ENCODE data around the gene TESK2. TPM values are rescaled to one million over a fixed set of nuclear protein-coding genes. Genes with fewer than 3 reads are reported as not detected.
"Not testable (repeated sequence)": the region's sequence is repeated elsewhere in the genome, so short reads cannot be mapped to it uniquely, and the experiment has no call there.

Gene TESK2
- total and polyA plus RNA-seq, 8 donors: 1.5 to 3.6 (median 2.6) TPM

- H3K36me3 ChIP-seq: no peaks in the 10 kb centered on the region
- H3K27me3 ChIP-seq: no peaks in the 10 kb centered on the region
- H3K4me3 ChIP-seq: no peak overlapping the region
- TF ChIP-seq CTCF (IDR thresholded peaks at IDR 0.05): no peak
- no peaks in the 10 kb centered on the region for H3K9me3 ChIP-seq
- DNase-seq (no peak), ATAC-seq (no peak), FAIRE-seq (no peak)
- no peaks in the 10 kb centered on the region for H3K4me1 ChIP-seq
- intact Hi-C loops (cut with DNase I): loop anchor here in 1 of 3 donors (10.0 kb wide), 1 partner anchor 120 kb away; no protein-coding TSS in a partner anchor
- 83 to 88% methylated on average over 6 of the region's 6 CpGs for WGBS, 2 donors
- no peak overlapping the region for H3K27ac ChIP-seq
Observed at GRCh38 chr1:45365051-45365450, 125.9 kb downstream of the TESK2 start.

GRCh38 chr1:45364294-45364693 is 126.7 kb downstream of the TESK2 start:
- 86 to 96% methylated on average over 2 of the region's 2 CpGs for WGBS, 2 donors

GRCh38 chr1:45360981-45361380 is 130.0 kb downstream of the TESK2 start:
- peak in 3 of 4 donors; percentile 57 to 84 (median 73) for ATAC-seq
- H3K4me3 ChIP-seq, H3K36me3 ChIP-seq, DNase-seq, H3K27me3 ChIP-seq, H3K9me3 ChIP-seq, H3K4me1 ChIP-seq, FAIRE-seq: not testable (repeated sequence)
- WGBS, 2 donors: 85 to 88% methylated on average over 7 of the region's 7 CpGs
- intact Hi-C loops (cut with DNase I): loop anchor here (5.0 to 10.0 kb wide), 2 partner anchors 124 to 131 kb away; partner anchors contain the start of gene TESK2 (in 2 of the 3)
- H3K27ac ChIP-seq: peak overlapping the region in 1 of 4 donors; percentile 12

More at GRCh38 chr1:45364294-45364693, 126.7 kb downstream of the TESK2 start:
- Histone ChIP-seq H3K9me3 (no peaks in the 10 kb centered on the region), H3K4me1 (no peaks in the 10 kb centered on the region), H3K4me3 (no peak overlapping the region), H3K27ac (no peak overlapping the region), H3K36me3 (no peaks in the 10 kb centered on the region), H3K27me3 (no peaks in the 10 kb centered on the region)
- no peak for ATAC-seq
- intact Hi-C loops (cut with DNase I): loop anchor here (5.0 to 10.0 kb wide), 2 partner anchors 121 to 128 kb away; partner anchors contain the start of gene TESK2 (in 2 of the 3)
- no peak for FAIRE-seq
- TF ChIP-seq CTCF (IDR thresholded peaks at IDR 0.05): no peak
- no peak for DNase-seq

- DNase-seq: peak in 3 of 6 donors; percentile 46 to 66 (median 49)
- TF ChIP-seq CTCF (IDR thresholded peaks at IDR 0.05): peak in 2 of 4 donors; percentile 43 to 51
- no peak overlapping the region for H3K27ac ChIP-seq
- WGBS, 2 donors: 22% methylated on average over 7 of the region's 7 CpGs
- H3K4me1 ChIP-seq: no peaks in the 10 kb centered on the region
- FAIRE-seq: peak; percentile 88
- no peaks in the 10 kb centered on the region for H3K9me3 ChIP-seq
- intact Hi-C loops (cut with DNase I): loop anchor here (5.0 to 10.0 kb wide), 2 partner anchors 125 to 132 kb away; partner anchors contain the start of gene TESK2 (in 2 of the 3)
- H3K36me3 ChIP-seq: no peaks in the 10 kb centered on the region
- no peak overlapping the region for H3K4me3 ChIP-seq
- peak; percentile 85 to 94 (median 92) for ATAC-seq
- no peaks in the 10 kb centered on the region for H3K27me3 ChIP-seq
Observed at GRCh38 chr1:45359882-45360513, 131.0 kb downstream of the TESK2 start.

GRCh38 chr1:45356186-45356585 is 134.8 kb downstream of the TESK2 start:
- Histone ChIP-seq H3K36me3 (no peaks in the 10 kb centered on the region), H3K27ac (no peak overlapping the region), H3K4me3 (no peak overlapping the region), H3K27me3 (no peaks in the 10 kb centered on the region), H3K4me1 (no peaks in the 10 kb centered on the region), H3K9me3 (no peaks in the 10 kb centered on the region)
- 67 to 76% methylated on average over 4 of the region's 4 CpGs for WGBS, 2 donors
- no peak for TF ChIP-seq CTCF (IDR thresholded peaks at IDR 0.05)
- ATAC-seq (no peak), DNase-seq (no peak), FAIRE-seq (no peak)
- intact Hi-C loops (cut with DNase I): no loop called here

Data from pancreas (tissue), 10 donors.